ENCODE data around the gene COL6A5.

Gene COL6A5

GRCh38 chr3:130527426-130527825 lies 182.0 kb downstream of the COL6A5 start:
- no peak for DNase-seq

- no peak for DNase-seq
These were observed 182.6 kb downstream of the COL6A5 start for GRCh38 chr3:130528120-130528519.

- DNase-seq: no peak
These were observed 184.2 kb downstream of the COL6A5 start for GRCh38 chr3:130529486-130530215.

- no peak for DNase-seq
These were observed 187.8 kb downstream of the COL6A5 start for GRCh38 chr3:130533247-130533646.

Measured in fibroblast of upper back skin (primary cell).